Uterus (tissue), 2 donors: ENCODE measurements around the gene FBXL22.

Experiments used
- CTCF ChIP-seq, 4 experiments: fragments of 200-600 bp in 2 of 4; fragments of 450-650 bp in 2 of 4; sonication (generic) in 2 of 4; IDR thresholded peaks; one replicate each; pipeline ENCODE4 v1.5.1; 2016 to 2019; ENCODE audit warnings: antibody characterized with exemption in 4 of 4, mild to moderate bottlenecking in 2 of 4, moderate library complexity in 1 of 4
- POLR2A ChIP-seq, 2 donors: fragments of 450-650 bp; IDR thresholded peaks; one replicate each; pipeline ENCODE4 v1.6.1; 2016; ENCODE audit warnings: antibody characterized with exemption in 2 of 2, mild to moderate bottlenecking in 1 of 2, moderate library complexity in 1 of 2

DNA sequence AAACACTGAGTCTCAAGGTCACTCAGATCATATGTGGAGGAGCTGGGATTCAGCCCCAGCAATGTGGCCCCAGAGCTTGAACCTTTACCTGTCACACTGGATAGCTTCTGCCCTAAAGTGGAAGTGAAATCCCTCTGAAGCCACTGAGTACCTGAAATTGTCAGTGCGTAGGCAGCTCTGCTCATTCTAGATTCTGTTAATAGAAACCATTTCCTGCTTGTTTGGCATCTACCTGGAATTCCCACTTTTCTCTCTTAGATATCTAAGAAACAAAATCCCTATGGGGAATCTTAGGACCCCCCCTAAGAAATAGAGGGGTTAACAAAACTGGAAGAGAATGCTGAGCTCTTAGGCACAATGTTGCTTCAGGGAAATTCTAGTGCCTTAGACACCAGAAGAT lies 29.8 kb downstream of the FBXL22 start:
- TF ChIP-seq CTCF (IDR thresholded peaks at IDR 0.05) = no peak
- TF ChIP-seq POLR2A (IDR thresholded peaks at IDR 0.05) = no peak
